ENCODE data around the gene PTH1R.

DNA sequence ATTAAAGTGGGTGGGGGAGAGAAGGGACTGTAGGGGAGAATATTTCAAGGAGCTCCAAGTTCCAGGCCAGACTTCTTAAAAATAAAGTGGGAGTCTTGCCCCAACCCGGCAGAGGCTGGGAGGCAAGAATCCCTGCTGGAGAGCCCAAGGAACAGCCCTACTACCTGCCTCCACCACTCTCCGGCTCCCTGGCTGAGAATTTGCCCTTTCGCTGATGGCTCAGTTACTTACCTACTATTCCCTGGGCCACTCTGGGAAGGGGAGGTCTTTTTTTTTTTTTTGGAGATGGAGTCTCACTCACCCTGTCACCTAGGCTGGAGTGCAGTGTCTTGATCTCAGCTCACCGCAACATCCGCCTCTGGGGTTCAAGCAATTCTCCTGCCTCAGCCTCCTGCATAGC, 29.8 kb upstream of the PTH1R start:
- no peak for TF ChIP-seq POLR2AphosphoS5 (IDR thresholded peaks at IDR 0.05; ENCODE audit: low read depth, low read length)
- no peak for TF ChIP-seq POLR2A (IDR thresholded peaks at IDR 0.05; ENCODE audit: low read depth, low read length)

Data from GM12892 (cell line).